Peyer's patch (tissue), 4 donors: ENCODE measurements around the gene HAP1. TPM values are rescaled to one million over a fixed set of nuclear protein-coding genes. Genes with fewer than 3 reads are reported as not detected.

Source experiments
- DNase-seq, 3 donors: peaks; one replicate each; pipeline ENCODE4 v3.0.0-alpha.2; 2017 to 2019
- H3K27ac ChIP-seq, 4 donors: fragments of 200-600 bp; sonication (generic); one replicate each; pipeline ENCODE4 v1.5.1; 2016 to 2019
- H3K27me3 ChIP-seq, 2 donors: fragments of 200-600 bp; sonication (generic); one replicate each; pipeline ENCODE4 v1.5.1; 2019
- H3K36me3 ChIP-seq, 3 donors: fragments of 200-600 bp; sonication (generic); one replicate each; pipeline ENCODE4 v1.5.1; 2016 to 2019
- H3K4me1 ChIP-seq, 4 donors: fragments of 200-600 bp; sonication (generic); one replicate each; pipeline ENCODE4 v1.5.1; 2016 to 2019
- H3K4me3 ChIP-seq, 4 donors: fragments of 200-600 bp; sonication (generic); 1 replicate in 3 of 4; 2 replicates in 1 of 4; pipeline ENCODE4 v1.5.1; 2016 to 2019; ENCODE audit warnings: mild to moderate bottlenecking in 1 of 4
- H3K9me3 ChIP-seq, 4 donors: fragments of 200-600 bp; sonication (generic); one replicate each; pipeline ENCODE4 v1.5.1; 2016 to 2019; ENCODE audit warnings: mild to moderate bottlenecking in 1 of 4
- POLR2A ChIP-seq, 2 donors: fragments of 450-650 bp; IDR thresholded peaks; one replicate each; pipeline ENCODE4 v1.5.1; 2017; ENCODE audit warnings: antibody characterized with exemption in 2 of 2, mild to moderate bottlenecking in 2 of 2, moderate library complexity in 2 of 2
- total RNA-seq, 4 donors: library from RNA; depleted of rRNA; stranded (reverse); fragments of >200 nt; gene quantifications; one replicate each; pipeline ENCODE4 v1.1.0, GENCODE V29; 2016
- TF ChIP-seq, protein P1 (sequence below), 6 experiments: fragments of 450-650 bp in 4 of 6; fragments of 200-600 bp in 2 of 6; sonication (generic) in 1 of 6; IDR thresholded peaks; one replicate each; pipeline ENCODE4 v1.5.1; 2017 to 2019; ENCODE audit warnings: antibody characterized with exemption in 6 of 6, mild to moderate bottlenecking in 3 of 6, moderate library complexity in 1 of 6

The HAP1 gene
- total RNA-seq, 4 donors from 2014 or later: 0.94 to 5.0 TPM; not detected in 2

DNA sequence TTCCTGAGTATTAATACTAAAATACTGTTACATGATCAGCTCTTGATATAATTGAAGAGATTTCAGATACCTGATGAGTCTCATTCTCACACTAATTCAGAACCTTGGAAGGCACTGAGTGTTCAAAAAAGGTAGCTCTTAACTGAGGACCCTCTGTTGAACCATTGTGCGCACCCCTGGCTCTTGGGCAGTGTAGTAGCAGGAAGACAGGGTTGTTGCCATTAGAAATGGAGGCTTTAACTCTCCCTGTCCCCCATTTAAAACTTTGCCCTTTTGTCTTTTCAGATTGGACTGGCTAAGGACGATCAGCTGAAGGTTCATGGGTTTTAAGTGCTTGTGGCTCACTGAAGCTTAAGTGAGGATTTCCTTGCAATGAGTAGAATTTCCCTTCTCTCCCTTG is 43.9 kb downstream of the HAP1 start:
- H3K27ac ChIP-seq: peak overlapping the region in 3 of 4 donors; percentile 100
- H3K4me3 ChIP-seq: peak overlapping the region in 2 of 4 donors; percentile 85 to 94
- H3K36me3 ChIP-seq: peaks cover 0 to 62% (median 20%) of the 10 kb centered on the region in 3 donors
- DNase-seq: no peak
- no peak for TF ChIP-seq POLR2A (IDR thresholded peaks at IDR 0.05)
- TF ChIP-seq, protein P1, sequence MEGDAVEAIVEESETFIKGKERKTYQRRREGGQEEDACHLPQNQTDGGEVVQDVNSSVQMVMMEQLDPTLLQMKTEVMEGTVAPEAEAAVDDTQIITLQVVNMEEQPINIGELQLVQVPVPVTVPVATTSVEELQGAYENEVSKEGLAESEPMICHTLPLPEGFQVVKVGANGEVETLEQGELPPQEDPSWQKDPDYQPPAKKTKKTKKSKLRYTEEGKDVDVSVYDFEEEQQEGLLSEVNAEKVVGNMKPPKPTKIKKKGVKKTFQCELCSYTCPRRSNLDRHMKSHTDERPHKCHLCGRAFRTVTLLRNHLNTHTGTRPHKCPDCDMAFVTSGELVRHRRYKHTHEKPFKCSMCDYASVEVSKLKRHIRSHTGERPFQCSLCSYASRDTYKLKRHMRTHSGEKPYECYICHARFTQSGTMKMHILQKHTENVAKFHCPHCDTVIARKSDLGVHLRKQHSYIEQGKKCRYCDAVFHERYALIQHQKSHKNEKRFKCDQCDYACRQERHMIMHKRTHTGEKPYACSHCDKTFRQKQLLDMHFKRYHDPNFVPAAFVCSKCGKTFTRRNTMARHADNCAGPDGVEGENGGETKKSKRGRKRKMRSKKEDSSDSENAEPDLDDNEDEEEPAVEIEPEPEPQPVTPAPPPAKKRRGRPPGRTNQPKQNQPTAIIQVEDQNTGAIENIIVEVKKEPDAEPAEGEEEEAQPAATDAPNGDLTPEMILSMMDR (IDR thresholded peaks at IDR 0.05): no peak
- peaks cover 0 to 21% (median 8%) of the 10 kb centered on the region in 4 donors for H3K4me1 ChIP-seq
- no peaks in the 10 kb centered on the region for H3K9me3 ChIP-seq
- no peaks in the 10 kb centered on the region for H3K27me3 ChIP-seq

GRCh38 chr17:41689497-41690299 is 44.7 kb downstream of the HAP1 start:
- Histone ChIP-seq H3K9me3 (no peaks in the 10 kb centered on the region), H3K4me3 (peak overlapping the region; percentile 75 to 97 (median 90)), H3K27ac (peak overlapping the region; percentile 100), H3K36me3 (peaks cover 0 to 54% (median 20%) of the 10 kb centered on the region in 3 donors), H3K27me3 (no peaks in the 10 kb centered on the region), H3K4me1 (peaks cover 0 to 19% (median 8%) of the 10 kb centered on the region in 4 donors)
- TF ChIP-seq, protein P1 (IDR thresholded peaks at IDR 0.05): peak; percentile 44 to 83 (median 70)
- no peak for TF ChIP-seq POLR2A (IDR thresholded peaks at IDR 0.05)
- peak in 2 of 3 donors; percentile 37 to 57 for DNase-seq

DNA sequence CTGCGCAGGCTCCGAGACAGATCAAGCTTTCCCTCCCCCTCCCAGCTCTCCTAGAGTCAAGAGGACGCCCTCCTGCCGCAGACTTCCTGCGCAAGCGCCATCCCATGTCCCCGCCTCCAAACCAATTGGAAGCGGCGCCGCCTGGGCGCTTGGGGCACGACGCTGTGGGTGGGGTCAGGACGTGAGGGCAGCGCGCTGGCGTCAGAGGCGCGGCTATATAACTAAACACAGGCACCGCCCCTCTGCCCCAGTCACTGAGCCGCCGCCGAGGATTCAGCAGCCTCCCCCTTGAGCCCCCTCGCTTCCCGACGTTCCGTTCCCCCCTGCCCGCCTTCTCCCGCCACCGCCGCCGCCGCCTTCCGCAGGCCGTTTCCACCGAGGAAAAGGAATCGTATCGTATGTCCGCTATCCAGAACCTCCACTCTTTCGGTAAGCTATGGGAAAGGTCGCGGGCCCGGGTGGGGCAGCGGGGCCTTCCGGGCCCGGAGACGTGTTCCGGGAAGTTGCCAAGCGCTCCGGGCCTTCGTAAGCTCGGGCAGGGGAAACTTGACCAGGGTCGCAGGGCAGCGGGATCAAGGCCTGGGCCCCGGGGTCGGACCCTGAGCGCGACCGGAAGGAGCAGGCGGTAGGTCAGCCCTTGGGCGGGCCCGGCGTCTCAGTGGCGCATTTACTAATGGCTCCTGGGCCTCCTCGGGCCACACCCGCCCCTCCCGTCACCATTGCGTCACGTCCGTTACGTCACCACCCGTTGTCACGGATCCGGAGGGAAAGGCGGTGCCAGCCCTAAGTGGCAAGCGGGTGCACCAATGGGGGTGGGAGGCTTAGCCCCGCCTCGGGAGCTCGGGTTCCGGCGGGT is 45.6 kb downstream of the HAP1 start, which contains the start of gene EIF1:
Gene EIF1, plus strand, starts transcription at position 245 of the 856 bp plus-strand sequence. Its CDS starts 154 bp downstream, at position 399.
- Histone ChIP-seq H3K27me3 (no peaks in the 10 kb centered on the region), H3K4me1 (peaks cover 0 to 19% (median 8%) of the 10 kb centered on the region in 4 donors), H3K4me3 (peak within 1 kb of the TSS; percentile 75 to 97 (median 90)), H3K9me3 (no peaks in the 10 kb centered on the region), H3K27ac (peak within 1 kb of the TSS; percentile 100), H3K36me3 (peaks cover 0 to 45% (median 20%) of the 10 kb centered on the region in 3 donors)
- peak; percentile 100 for DNase-seq
- TF ChIP-seq, protein P1 (IDR thresholded peaks at IDR 0.05): no peak
- TF ChIP-seq POLR2A (IDR thresholded peaks at IDR 0.05): peak; percentile 100

GRCh38 chr17:41687828-41688640 is 46.4 kb downstream of the HAP1 start:
- Histone ChIP-seq H3K4me3 (peak overlapping the region; percentile 75 to 97 (median 90)), H3K27me3 (no peaks in the 10 kb centered on the region), H3K27ac (peak overlapping the region; percentile 100), H3K4me1 (peaks cover 0 to 19% (median 8%) of the 10 kb centered on the region in 4 donors), H3K36me3 (peaks cover 0 to 37% (median 20%) of the 10 kb centered on the region in 3 donors), H3K9me3 (no peaks in the 10 kb centered on the region)
- peak; percentile 51 to 88 (median 82) for DNase-seq
- TF ChIP-seq, protein P1 (IDR thresholded peaks at IDR 0.05): peak in 3 of 6 experiments; percentile 5 to 41 (median 37)
- no peak for TF ChIP-seq POLR2A (IDR thresholded peaks at IDR 0.05)
